Stimulated activated CD8-positive, alpha-beta memory T cell treated with anti-CD3 and anti-CD28 coated beads, Interleukin-4, amount 100 ng/mL, for 1 hour (primary cell): Measurements from ENCODE around the gene CAMK1G.

Experiments used
- DNase-seq, 2 donors: peaks; one replicate each; pipeline ENCODE4 v3.0.0-alpha.2; 2020; ENCODE audit warnings: low read depth in 2 of 2, low spot score in 1 of 2

The CAMK1G gene

DNA sequence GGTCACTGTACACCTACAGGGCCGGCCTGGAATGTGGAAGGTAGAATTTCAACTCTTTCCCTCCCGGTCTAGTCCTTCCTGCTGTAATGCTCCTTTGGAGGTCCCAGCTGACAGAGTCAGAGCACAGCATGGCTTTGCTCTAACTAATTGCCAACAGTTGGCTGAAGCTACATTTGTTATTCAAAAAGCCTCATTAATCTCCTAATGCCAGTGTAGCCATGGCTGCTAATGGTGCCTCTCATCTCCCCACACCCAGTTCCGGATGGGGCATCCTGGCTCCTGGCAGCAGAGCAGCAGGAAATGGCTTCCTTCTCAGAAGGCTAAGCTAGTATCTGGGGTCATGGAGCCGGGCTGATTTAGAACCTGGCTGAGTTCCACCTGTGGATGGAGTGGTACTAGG is 18.7 kb upstream of the CAMK1G start:
- DNase-seq: no peak

GRCh38 chr1:209565759-209566678 is 17.5 kb upstream of the CAMK1G start:
- DNase-seq: peak; percentile 28 to 31

GRCh38 chr1:209567698-209568175 is 15.8 kb upstream of the CAMK1G start:
- DNase-seq: no peak

GRCh38 chr1:209569455-209570207 is 13.9 kb upstream of the CAMK1G start:
- peak; percentile 23 to 59 for DNase-seq

DNA sequence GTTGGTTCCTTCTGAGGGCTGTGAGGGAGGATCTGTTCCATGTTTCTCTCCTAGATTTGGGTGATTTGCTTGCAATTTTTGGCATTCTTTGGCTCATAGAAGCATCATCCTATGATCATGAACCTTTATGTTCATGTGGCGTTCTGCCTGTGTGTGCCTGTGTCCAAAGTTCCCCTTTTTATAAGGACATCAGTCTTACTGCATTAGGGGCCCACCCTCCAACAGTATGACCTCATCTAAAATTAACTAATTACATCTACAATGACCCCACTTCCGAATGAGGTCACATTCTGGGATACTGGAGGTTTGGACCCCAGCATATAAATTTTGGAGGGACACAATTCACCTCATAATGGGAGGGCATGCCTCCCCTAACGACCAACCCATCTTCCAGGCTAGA is 12.8 kb upstream of the CAMK1G start:
- DNase-seq: no peak

DNA sequence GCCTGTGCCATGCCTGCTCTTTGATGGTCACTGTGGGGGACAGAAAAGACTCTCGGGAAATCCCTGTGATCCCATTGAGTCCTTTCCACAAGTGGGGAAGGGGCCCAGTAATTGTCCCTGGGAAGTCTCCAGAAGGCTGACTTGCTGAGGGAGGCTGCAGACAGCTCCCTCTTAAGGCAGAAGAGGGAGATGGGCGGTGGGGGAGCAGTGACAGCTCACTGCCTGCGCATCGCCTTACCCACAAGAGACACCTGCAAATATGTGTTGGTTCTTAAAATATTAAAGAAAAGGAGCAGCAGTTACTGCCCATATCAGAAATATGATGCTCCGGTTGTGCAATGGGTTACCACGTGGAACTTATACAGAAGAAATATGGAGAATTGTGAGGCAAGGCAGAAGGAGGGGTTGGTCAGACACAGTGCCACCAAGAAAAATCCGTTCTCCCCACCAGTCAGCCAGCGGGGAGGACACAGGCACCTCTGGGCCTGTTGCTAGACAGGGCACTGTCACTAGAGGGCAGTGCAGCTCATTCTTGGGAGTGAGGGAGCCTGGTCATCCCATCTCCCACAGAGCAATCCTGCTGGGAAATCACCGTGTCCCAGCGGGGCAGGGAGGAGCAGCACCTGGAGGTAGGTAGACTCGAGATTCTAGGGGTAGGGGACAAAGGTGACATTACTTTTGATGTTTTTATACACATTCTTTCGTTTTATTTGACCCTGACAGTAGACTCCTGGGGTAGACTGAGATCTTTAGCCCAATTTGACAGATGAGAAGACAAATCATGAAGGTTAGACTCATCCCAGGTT is 6.9 kb upstream of the CAMK1G start:
- DNase-seq: peak; percentile 8 to 34

DNA sequence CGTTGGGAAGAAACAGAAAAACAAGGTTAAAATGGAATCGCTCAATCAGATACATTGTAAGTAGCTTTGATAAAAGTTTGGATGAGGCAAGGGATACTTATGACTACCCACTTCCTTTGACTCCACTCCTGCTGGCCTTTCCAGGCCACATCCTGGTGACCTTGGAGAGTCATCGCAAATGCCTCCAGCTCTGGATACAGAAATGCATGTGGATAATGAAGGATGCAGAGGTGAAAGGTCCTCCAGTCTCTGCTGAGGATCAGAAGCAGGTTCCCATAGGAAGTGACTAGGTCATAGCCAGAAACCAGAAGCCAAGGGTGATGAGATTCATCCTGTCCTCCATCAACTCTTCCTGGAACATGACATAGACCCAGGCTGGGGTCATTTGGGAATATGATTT is 6.2 kb upstream of the CAMK1G start:
- no peak for DNase-seq

GRCh38 chr1:209580577-209580976 is 2.9 kb upstream of the CAMK1G start:
- no peak for DNase-seq

GRCh38 chr1:209584231-209584672 is 738 bp downstream of the CAMK1G start:
- DNase-seq: no peak

GRCh38 chr1:209585197-209585596 is 1.7 kb downstream of the CAMK1G start:
- DNase-seq: no peak

DNA sequence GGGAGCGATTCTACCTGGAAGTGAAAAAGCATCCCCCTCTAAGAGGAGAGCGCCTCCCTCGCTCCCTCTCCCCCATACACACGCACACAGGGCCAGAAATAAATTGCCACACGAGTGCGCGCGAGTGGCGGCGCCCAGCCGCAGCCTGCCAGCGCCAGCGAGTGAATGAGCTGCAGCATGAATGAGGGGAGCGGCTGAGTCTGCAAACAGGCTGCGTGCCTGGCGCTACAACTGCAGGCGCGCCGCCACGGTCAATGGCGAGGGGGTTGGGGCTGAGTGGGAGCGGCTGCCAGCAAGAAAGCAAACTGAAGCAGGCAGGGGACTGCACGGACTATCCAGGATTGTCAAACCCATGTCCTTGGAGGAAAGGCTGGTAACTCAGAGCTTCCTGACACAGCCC is 2.2 kb downstream of the CAMK1G start:
- no peak for DNase-seq

- no peak for DNase-seq
Measured at GRCh38 chr1:209586221-209586740, 2.8 kb downstream of the CAMK1G start.

DNA sequence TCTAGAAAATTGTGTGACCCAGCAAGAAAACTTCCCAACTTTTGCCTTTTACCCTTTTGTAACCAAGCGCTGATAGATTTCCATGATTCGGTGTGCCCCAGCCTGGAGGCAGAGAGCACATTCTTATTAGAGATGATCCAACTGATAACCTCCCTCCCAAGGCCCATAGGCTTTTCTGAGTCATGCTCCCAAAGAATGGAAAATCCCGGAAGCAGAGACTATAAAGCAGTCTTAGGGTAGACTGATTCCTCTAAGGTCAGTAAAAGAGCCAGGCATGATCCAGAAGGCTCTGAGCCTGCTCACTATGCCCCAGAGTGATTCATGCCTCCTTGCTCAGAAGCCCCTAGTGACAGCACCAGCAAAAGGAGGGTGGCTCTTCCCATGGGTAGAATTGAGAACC is 4.3 kb downstream of the CAMK1G start:
- DNase-seq: no peak

DNA sequence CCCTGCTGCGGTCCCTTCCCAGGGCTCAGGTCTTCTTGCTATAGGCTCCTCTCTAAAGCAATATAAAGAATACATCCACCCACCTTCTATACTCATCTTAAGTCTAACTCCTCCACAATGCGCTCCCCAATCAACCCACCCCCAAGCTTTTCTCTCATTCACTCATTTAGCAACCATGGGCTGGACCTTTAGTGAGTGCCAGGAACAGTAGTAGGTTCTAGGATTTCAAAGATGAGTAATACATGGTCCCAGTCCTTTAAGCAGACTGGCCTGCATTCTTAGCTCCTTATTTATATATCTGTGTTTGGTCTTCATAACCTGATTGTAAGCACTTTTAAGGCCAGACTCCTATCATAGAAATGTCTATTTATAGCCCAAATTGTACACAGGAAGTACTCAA is 5.9 kb downstream of the CAMK1G start:
- no peak for DNase-seq

DNA sequence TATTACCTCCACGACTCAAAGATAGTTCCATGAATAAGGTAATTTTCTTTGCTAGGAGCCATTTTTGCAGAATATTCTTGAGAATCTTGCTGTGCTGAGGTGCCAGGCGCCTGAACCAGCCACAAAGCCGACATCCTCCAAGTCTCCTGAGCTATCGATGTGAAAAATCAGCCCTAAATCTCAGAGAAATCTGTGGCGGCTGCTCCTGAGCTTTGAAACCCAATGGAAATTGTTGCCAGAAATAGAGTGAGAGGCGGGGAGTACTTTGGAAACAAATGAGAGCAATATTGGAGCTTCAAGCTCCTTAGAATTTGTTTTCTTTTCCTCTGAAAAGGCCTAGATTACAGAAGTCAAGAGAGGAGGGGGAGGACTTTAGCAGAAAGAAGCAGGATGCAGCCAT is 6.3 kb downstream of the CAMK1G start:
- no peak for DNase-seq

DNA sequence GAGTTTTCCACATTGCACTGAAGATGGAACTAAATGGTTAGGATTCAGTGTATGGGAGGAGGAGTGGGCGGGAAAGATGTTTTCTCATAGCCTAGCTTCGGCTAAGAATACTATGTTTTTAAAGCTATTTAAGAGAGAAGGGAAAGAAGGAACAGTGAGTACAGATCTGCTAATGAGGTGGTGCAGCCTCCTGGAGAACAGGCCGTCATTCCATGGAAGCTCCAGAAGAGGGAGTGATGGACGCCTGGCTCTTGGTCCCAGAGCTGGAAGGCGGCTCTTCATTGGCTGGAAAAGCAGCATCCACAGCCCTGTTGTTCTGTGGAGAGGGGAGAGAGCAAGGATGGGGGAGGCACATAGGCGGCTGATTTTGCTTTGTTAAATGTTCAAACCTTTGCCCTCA is 6.9 kb downstream of the CAMK1G start:
- DNase-seq: no peak

DNA sequence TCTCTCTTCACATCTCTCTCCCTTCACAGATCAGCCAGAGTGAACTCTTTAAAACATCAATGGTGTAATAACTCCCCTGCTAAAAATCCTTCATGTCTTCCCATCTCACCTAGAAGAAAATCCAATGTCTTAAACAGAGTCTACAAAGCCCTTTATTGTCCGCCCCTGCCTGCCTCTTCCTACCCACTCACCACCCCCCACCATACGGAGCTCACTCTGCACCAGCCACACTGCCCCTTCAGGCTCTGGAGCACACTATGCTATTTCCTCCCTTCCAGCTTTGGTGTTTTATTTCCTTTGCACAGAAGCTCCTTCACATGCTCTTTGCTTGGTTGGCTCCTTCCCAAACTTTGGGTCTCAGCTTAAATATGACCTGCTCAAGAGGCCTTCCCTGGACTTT is 10.2 kb downstream of the CAMK1G start:
- no peak for DNase-seq

DNA sequence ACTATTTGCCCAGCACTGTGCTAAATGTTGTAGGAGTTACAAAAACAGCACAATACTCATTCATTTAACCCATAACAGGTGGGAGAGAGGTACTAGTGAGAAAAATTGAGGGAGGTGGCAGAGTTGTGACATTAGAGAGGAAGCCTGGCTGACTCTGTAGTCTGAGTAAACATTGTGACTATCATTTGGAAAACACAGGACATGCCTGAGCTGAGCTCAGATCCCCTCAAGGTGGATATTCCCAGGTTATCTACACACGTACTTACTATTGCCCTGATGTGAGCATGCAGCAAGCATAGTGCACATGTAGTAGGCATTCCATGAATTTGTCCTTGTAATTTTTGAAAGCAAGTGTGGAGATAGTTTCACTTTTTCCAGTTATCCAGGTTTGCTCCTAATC is 10.9 kb downstream of the CAMK1G start:
- no peak for DNase-seq

DNA sequence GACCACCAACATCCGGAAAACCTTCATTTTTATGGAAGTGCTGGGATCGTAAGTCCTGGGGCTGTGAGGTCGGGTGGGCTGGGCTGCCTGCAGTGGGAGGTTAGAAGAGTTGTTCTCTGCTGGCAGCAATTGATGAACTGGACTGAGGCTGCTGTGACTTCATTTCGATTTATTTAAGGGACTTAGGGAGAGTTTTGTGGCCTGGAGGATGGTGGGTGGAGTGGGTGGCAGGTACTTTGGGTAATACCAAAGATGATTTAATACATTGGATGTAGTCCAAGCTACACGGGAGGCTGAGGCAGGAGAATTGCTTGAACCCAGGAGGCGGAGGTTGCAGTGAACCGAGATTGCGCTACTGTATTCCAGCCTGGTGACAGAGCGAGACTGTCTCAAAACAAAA is 11.5 kb downstream of the CAMK1G start:
- no peak for DNase-seq

DNA sequence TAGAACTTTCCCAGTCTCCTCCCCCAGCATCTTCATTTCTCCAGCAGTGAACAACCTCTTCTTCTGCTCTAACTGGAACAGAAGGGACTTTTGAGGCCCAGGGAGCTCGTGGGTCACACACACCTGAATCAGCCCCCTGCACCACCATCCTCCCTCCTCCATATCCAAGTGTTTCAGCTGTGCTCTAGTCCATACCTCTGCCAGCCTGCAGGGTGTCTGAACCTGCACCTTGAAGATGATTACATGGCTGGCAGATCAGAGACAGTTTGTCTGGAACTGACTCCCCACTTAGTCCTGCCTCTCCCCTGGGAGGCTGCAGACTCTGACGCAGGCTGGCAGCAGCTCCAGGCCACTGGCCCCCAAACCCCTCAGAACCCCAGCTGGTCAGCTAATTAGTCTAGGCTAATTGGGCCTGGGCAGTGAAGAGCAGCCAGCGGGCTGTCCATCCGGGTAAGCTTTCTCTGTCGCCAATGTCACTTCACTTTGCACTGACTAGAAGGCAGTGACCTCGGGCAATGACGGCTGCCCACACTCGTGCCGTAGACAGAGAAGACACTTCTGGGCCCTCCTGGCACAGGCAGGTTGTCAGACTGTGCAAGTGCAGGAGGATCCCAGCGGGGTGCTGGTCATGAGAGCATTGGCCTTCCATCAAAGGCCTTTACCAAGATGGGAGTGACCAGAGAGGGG is 12.2 kb downstream of the CAMK1G start:
- DNase-seq: no peak

GRCh38 chr1:209597499-209597898 is 14.0 kb downstream of the CAMK1G start:
- DNase-seq: no peak
